RPMI7951 (cell line): ENCODE data around the gene SCAI. TPM values are rescaled to one million over a fixed set of nuclear protein-coding genes. Genes with fewer than 3 reads are reported as not detected.

Experiments used
- total RNA-seq: library from RNA; depleted of rRNA; stranded (reverse); fragments of >200 nt; shearing (Covaris generic); gene quantifications from 2 replicates; pipeline ENCODE4 v1.2.3, GENCODE V29; 2014; rRNA removed

Gene SCAI
- total RNA-seq, 1 experiment from 2014 or later: 3.5 TPM

Other genes with a start within 250 kb of the SCAI start
- 6.2 and 9.3 TPM in 2 replicates for gene GOLGA1, start 202.4 kb downstream of the SCAI start, total RNA-seq
- 32.0 and 38.3 TPM in 2 replicates for gene PPP6C, start 46.3 kb upstream of the SCAI start, total RNA-seq
- gene RABEPK, start 57.0 kb upstream of the SCAI start, total RNA-seq: 25.1 and 33.5 TPM in 2 replicates
- gene HSPA5, start 97.8 kb upstream of the SCAI start, total RNA-seq: 51.2 and 55.2 TPM in 2 replicates
- gene GAPVD1, start 118.3 kb upstream of the SCAI start, total RNA-seq: 22.2 and 24.9 TPM in 2 replicates